ES-I3 (cell line): Measurements from ENCODE around the gene SELENOS.
"Not testable (repeated sequence)": the region's sequence is repeated elsewhere in the genome, so short reads cannot be mapped to it uniquely, and the experiment has no call there.

Experiments used
- H3K36me3 ChIP-seq: 2 replicates; pipeline ENCODE4 v1.6.1; 2013; ENCODE audit warnings: mild to moderate bottlenecking, low read length, control low read depth, moderate library complexity; ENCODE audit not compliant: insufficient read depth
- H3K4me1 ChIP-seq: 2 replicates; pipeline ENCODE4 v1.6.1; 2013; ENCODE audit warnings: mild to moderate bottlenecking, control low read depth, low read length; ENCODE audit not compliant: insufficient read depth
- H3K9ac ChIP-seq: 2 replicates; pipeline ENCODE4 v1.6.1; 2013; ENCODE audit warnings: low read depth, mild to moderate bottlenecking, low read length, moderate library complexity
- H3K9me3 ChIP-seq: 2 replicates; pipeline ENCODE4 v1.6.1; 2013; ENCODE audit warnings: mild to moderate bottlenecking, low read length, moderate library complexity; ENCODE audit not compliant: control insufficient read depth, insufficient read depth

Gene SELENOS

GRCh38 chr15:101303408-101303807, 26.1 kb upstream of the SELENOS start:
- Histone ChIP-seq H3K9me3 (no peaks in the 10 kb centered on the region), H3K4me1 (no peaks in the 10 kb centered on the region), H3K36me3 (no peaks in the 10 kb centered on the region; the same call in 1 of the 2 replicates), H3K9ac (no peak overlapping the region)

GRCh38 chr15:101296418-101297405, 19.4 kb upstream of the SELENOS start:
- H3K9me3 ChIP-seq = no peaks in the 10 kb centered on the region
- H3K36me3 ChIP-seq = no peaks in the 10 kb centered on the region
- H3K4me1 ChIP-seq = peaks cover 5% of the 10 kb centered on the region
- H3K9ac ChIP-seq = peak overlapping the region; percentile 93; the same call in 1 of the 2 replicates

- peak overlapping the region; percentile 93 for H3K9ac ChIP-seq
- no peaks in the 10 kb centered on the region for H3K9me3 ChIP-seq
- no peaks in the 10 kb centered on the region for H3K36me3 ChIP-seq
- peaks cover 5% of the 10 kb centered on the region for H3K4me1 ChIP-seq
Observed at GRCh38 chr15:101295607-101296161, 18.4 kb upstream of the SELENOS start.

- Histone ChIP-seq H3K9me3 (no peaks in the 10 kb centered on the region), H3K9ac (peak within 1 kb of the TSS; percentile 93), H3K36me3 (no peaks in the 10 kb centered on the region), H3K4me1 (peaks cover 5% of the 10 kb centered on the region)
Observed at GRCh38 chr15:101294731-101295606, 17.7 kb upstream of the SELENOS start, which contains the start of gene SNRPA1. Gene SNRPA1, minus strand, starts transcription at chr15:101295248. Its CDS starts 70 bp downstream, at chr15:101295178.

DNA sequence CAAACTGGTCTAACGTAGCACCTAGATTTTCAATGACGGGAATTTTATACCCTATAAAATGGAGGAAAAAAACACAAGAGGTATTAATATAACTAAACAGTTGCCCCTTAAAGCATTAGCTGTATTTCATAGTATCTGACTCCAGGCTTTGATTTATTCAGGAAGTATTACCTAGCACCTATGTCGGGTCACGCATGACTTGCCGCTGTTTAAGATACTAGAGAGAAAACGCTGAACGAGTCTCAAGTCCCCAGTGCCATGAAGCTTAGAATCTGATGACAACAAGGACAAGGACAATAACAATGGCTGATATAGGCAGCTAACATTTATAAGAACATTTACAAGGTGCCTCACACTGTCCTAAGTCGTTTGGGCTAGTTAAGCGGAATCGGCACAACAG, 15.8 kb upstream of the SELENOS start:
- peak overlapping the region; percentile 93 for H3K9ac ChIP-seq
- H3K9me3 ChIP-seq = no peaks in the 10 kb centered on the region
- peaks cover 4% of the 10 kb centered on the region; the same call in 1 of the 2 replicates for H3K36me3 ChIP-seq
- H3K4me1 ChIP-seq = peaks cover 5% of the 10 kb centered on the region

- no peaks in the 10 kb centered on the region; the same call in 1 of the 2 replicates for H3K4me1 ChIP-seq
- H3K36me3 ChIP-seq = peaks cover 21% of the 10 kb centered on the region
- no peak overlapping the region for H3K9ac ChIP-seq
- no peaks in the 10 kb centered on the region for H3K9me3 ChIP-seq
Observed at GRCh38 chr15:101288905-101289513, 11.7 kb upstream of the SELENOS start.

DNA sequence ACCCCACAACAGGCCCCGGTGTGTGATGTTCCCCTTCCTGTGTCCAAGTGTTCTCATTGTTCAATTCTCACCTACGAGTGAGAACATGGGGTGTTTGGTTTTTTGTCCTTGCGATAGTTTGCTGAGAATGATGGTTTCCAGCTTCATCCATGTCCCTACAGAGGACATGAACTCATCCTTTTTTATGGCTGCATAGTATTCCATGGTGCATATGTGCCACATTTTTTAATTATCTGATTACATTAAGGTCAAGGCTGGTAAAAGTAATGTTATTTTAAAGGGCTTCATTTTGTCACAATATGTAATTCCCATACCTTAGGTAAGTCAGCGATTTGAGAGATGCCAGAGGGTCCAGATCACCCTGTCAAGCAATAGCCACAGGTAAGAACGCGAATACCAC, 10.1 kb upstream of the SELENOS start:
- H3K36me3 ChIP-seq = peaks cover 28% of the 10 kb centered on the region
- H3K4me1 ChIP-seq, H3K9me3 ChIP-seq, H3K9ac ChIP-seq: not testable (repeated sequence)

DNA sequence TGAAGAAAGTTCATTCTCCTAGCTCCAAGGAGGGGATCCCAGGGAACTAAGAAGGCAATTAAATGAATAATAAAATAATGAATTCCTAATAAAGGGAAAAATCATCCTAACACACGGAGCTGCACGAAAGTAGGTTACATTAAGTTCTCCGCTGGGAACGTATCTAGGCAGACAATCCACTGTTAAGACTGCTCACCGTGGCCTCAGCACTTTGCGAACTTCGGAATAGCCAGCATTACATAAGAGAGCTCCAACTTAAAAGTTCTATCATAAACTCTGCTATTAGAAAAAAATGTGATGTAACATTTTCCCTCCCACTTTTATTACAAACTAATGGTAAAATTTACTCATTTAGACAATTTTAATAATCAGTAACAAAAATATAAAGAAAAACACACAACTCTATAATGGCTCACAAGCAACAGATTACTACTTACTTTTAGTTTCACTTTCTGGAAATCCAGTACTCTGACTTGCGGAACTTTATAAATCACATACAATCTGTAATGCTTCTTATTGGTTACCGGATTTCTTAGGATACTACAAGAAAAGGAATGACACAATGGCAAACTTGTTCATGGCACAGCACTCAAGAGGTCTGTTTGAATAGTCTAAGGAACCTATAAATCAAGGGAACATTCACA, 9.3 kb upstream of the SELENOS start:
- H3K9ac ChIP-seq = no peak overlapping the region
- H3K4me1 ChIP-seq = no peaks in the 10 kb centered on the region
- H3K36me3 ChIP-seq = peaks cover 32% of the 10 kb centered on the region
- H3K9me3 ChIP-seq = no peaks in the 10 kb centered on the region

DNA sequence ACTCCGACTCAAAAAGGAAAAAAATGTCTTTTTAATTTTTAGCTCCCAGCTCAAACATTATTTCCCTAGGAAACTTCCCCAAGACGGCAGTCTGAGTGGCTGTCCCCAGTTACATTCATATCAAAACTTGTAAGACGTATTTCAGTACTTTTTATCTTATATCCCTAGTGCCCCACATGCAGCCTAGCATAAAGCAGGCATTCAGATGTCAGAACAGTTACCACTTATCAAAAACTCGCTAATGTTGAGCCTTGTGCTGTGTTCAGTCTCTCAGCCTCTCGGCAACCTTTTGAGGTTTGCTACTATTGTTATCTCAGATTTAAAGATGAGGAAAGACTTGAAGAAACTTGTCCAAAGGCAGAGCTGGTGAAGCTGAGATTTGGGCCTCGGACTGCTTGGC, 6.6 kb upstream of the SELENOS start:
- Histone ChIP-seq H3K9ac (no peak overlapping the region), H3K9me3 (no peaks in the 10 kb centered on the region), H3K4me1 (no peaks in the 10 kb centered on the region), H3K36me3 (peaks cover 40% of the 10 kb centered on the region)

- H3K4me1 ChIP-seq = 0 out of 2 replicates have a peak, but pooled peaks cover 4% of the 10 kb centered on the region
- H3K9ac ChIP-seq = no peak overlapping the region
- H3K36me3 ChIP-seq = peaks cover 21% of the 10 kb centered on the region
- H3K9me3 ChIP-seq = no peaks in the 10 kb centered on the region
Observed at GRCh38 chr15:101280007-101280406, 2.7 kb upstream of the SELENOS start.

- Histone ChIP-seq H3K9me3 (no peaks in the 10 kb centered on the region), H3K4me1 (0 out of 2 replicates have a peak, but pooled peaks cover 4% of the 10 kb centered on the region), H3K9ac (peak overlapping the region; percentile 77), H3K36me3 (peaks cover 37% of the 10 kb centered on the region)
Observed at GRCh38 chr15:101277943-101278564, 769 bp upstream of the SELENOS start.

DNA sequence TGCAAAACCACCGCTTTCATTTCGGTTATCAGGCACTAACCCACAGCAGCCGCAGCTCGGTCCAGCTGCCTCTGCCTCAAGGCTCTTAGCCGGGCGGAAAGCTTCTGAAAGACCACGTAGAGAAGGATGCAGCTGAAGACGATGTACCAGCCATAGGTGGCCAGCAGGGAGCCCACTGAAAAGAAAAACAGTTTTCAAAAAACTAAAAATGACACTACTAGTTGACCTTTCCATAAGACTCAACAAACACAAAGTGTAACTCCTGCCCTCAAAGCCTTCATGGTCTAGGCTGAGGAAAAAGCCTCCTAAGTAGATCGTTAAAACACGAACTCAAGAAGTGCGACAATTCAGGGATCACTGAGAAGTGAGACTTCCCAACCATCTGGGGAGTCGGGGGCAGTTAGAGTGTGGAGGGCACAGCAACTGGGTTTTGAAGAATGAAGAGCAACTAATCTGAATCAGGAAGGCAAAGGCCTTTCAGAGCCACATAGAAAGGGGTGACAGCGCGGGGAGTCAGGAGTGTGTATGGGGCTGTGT, 716 bp downstream of the SELENOS start:
- peaks cover 35% of the 10 kb centered on the region for H3K36me3 ChIP-seq
- H3K4me1 ChIP-seq = 0 out of 2 replicates have a peak, but pooled peaks cover 4% of the 10 kb centered on the region
- no peaks in the 10 kb centered on the region for H3K9me3 ChIP-seq
- peak overlapping the region; percentile 77 for H3K9ac ChIP-seq

GRCh38 chr15:101275018-101275417, 2.3 kb downstream of the SELENOS start:
- peaks cover 31% of the 10 kb centered on the region for H3K36me3 ChIP-seq

More at GRCh38 chr15:101275018-101275417, 2.3 kb downstream of the SELENOS start:
- Histone ChIP-seq H3K9ac (no peak overlapping the region), H3K4me1 (0 out of 2 replicates have a peak, but pooled peaks cover 4% of the 10 kb centered on the region), H3K9me3 (no peaks in the 10 kb centered on the region)
